IPS DF 6.9 (cell line): ENCODE data around the gene ZNF74.
"Not testable (repeated sequence)": the region's sequence is repeated elsewhere in the genome, so short reads cannot be mapped to it uniquely, and the experiment has no call there.

ENCODE experiments used
- DNase-seq: peaks from one replicate; pipeline ENCODE4 v3.0.0-alpha.2; 2013; ENCODE audit warnings: low read depth, low spot score
- H3K27ac ChIP-seq: one replicate; pipeline ENCODE4 v1.5.1; 2013; ENCODE audit warnings: low read length, control low read depth
- H3K27me3 ChIP-seq: 2 replicates; pipeline ENCODE4 v1.6.1; 2013; ENCODE audit warnings: mild to moderate bottlenecking, low read length; ENCODE audit not compliant: control insufficient read depth, insufficient read depth
- H3K36me3 ChIP-seq: 2 replicates; pipeline ENCODE4 v1.6.1; 2013; ENCODE audit warnings: low read length; ENCODE audit not compliant: control insufficient read depth, insufficient read depth
- H3K4me1 ChIP-seq: 2 replicates; pipeline ENCODE4 v1.6.1; 2013; ENCODE audit warnings: low read length; ENCODE audit not compliant: control insufficient read depth, insufficient read depth
- H3K4me3 ChIP-seq: 2 replicates; pipeline ENCODE4 v1.5.1; 2013; ENCODE audit warnings: mild to moderate bottlenecking, low read length
- H3K9me3 ChIP-seq: 2 replicates; pipeline ENCODE4 v1.6.1; 2013; ENCODE audit warnings: low read length, inconsistent platforms; ENCODE audit not compliant: control insufficient read depth, insufficient read depth
- WGBS: extraction: QIAGEN DNeasy Blood & Tissue Kit; methylation state at CpG from one replicate; pipeline ENCODE4 v1.1.7; 2013; ENCODE audit warnings: mixed read lengths, missing lambda C conversion rate; ENCODE audit not compliant: insufficient read length, insufficient coverage; 5-methylcytosine and 5-hydroxymethylcytosine counted together

Gene ZNF74

DNA sequence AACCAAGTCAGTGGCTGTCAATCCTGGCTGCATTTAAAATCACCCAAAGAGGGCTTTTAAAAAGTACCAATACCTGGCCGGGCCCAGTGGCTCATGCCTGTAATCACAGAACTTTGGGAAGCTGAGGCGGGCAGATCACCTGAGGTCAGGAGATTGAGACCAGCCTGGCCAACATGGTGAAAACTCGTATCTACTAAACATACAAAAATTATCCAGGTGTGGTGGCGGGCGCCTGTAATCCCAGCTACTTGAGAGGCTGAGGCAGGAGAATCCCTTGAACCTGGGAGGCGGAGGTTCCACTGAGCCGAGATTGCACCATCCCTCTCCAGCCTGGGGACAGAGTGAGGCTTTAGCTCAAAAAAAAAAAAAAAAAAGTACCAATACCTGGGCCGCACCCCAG lies 17.7 kb upstream of the ZNF74 start:
- H3K27ac ChIP-seq, H3K4me1 ChIP-seq, H3K36me3 ChIP-seq, DNase-seq, H3K9me3 ChIP-seq, H3K4me3 ChIP-seq, H3K27me3 ChIP-seq: not testable (repeated sequence)
- WGBS, result no CpG with 5 or more reads among the region's 8 CpGs

GRCh38 chr22:20376983-20377382 lies 17.0 kb upstream of the ZNF74 start:
- not testable (repeated sequence) for H3K9me3 ChIP-seq, DNase-seq, H3K36me3 ChIP-seq, H3K27ac ChIP-seq, H3K27me3 ChIP-seq, H3K4me1 ChIP-seq, H3K4me3 ChIP-seq
- no CpG with 5 or more reads among the region's 11 CpGs for WGBS

DNA sequence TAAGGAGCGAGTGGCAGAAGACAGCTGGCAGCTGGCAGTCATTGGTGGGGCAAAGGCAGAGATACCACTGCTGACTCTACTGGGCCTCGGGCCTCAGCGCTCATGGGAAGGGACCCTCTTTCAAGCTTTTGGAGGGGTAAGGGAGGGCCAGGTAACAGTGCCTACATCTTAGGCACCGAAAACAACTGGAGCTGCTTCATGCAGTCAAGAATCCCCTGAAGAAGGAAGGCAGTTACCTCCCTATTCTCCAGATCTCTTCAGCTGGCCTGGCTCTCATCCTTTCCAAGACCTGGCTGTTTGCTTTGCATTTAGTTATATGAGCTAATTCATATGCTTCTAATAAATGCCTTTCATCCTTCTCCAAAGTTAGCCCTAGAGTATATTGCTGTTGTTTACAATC lies 15.8 kb upstream of the ZNF74 start:
- no CpG with 5 or more reads among the region's 4 CpGs for WGBS
- no peaks in the 10 kb centered on the region for H3K9me3 ChIP-seq
- H3K27me3 ChIP-seq, result no peaks in the 10 kb centered on the region
- H3K4me3 ChIP-seq, result no peak overlapping the region
- DNase-seq, result no peak
- no peaks in the 10 kb centered on the region for H3K4me1 ChIP-seq
- H3K36me3 ChIP-seq, result no peaks in the 10 kb centered on the region
- H3K27ac ChIP-seq, result no peak overlapping the region

- not testable (repeated sequence) for H3K4me1 ChIP-seq, H3K27me3 ChIP-seq
- no CpG with 5 or more reads among the region's 5 CpGs for WGBS
Measured at GRCh38 chr22:20378684-20379083, 15.3 kb upstream of the ZNF74 start.

GRCh38 chr22:20380486-20380885 lies 13.5 kb upstream of the ZNF74 start:
- Histone ChIP-seq H3K27me3 (no peaks in the 10 kb centered on the region), H3K27ac (no peak overlapping the region), H3K4me3 (no peak overlapping the region), H3K4me1 (no peaks in the 10 kb centered on the region), H3K36me3 (no peaks in the 10 kb centered on the region), H3K9me3 (no peaks in the 10 kb centered on the region)
- no peak for DNase-seq
- no CpG with 5 or more reads among the region's 1 CpG for WGBS

More at GRCh38 chr22:20378684-20379083, 15.3 kb upstream of the ZNF74 start:
- not testable (repeated sequence) for H3K36me3 ChIP-seq, DNase-seq, H3K4me3 ChIP-seq, H3K9me3 ChIP-seq, H3K27ac ChIP-seq

- H3K27ac ChIP-seq, result no peak overlapping the region
- WGBS, result no CpG with 5 or more reads among the region's 9 CpGs
- H3K27me3 ChIP-seq, result no peaks in the 10 kb centered on the region
- H3K36me3 ChIP-seq, result no peaks in the 10 kb centered on the region
- no peaks in the 10 kb centered on the region for H3K9me3 ChIP-seq
- no peaks in the 10 kb centered on the region for H3K4me1 ChIP-seq
- no peak for DNase-seq
- H3K4me3 ChIP-seq, result no peak overlapping the region
Measured at GRCh38 chr22:20383538-20383937, 10.4 kb upstream of the ZNF74 start.

DNA sequence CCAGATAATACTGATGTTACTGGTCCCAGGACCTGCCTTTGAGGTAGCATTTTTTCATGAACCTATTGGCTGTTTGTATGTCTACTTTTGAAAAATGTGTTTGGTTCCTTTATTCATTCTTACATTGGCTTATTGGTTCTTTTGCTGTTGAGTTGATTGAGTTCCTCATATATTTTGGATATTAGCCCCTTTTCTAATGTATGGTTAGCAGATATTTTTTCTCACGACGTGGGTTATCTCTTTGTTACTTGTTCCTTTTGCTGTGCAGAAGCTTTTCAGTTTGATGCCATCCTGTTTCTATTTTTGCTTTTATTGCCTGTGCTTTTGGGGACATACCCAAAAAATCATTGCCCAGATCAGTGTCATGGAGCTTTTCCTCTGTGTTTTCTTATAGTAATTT lies 9.8 kb upstream of the ZNF74 start:
- no CpG with 5 or more reads among the region's 2 CpGs for WGBS
- no peak overlapping the region for H3K27ac ChIP-seq

DNA sequence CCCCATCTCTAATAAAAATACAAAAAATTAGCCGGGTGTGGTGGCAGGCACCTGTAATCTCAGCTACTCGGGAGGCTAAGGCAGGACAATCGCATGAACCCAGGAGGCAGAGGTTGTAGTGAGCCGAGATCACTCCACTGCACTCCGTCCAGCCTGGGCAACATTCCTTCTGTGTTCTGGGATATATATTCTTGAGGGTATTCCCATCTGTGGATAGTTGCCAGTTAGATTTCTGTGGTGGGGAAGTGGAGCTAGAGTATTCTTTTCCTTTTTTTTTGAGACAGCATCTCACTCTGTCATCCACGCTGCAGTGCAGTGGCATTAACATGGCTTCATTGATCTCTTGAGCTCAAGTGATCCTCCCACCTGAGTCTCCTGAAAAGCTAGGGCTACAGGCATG lies 9.1 kb upstream of the ZNF74 start:
- H3K36me3 ChIP-seq, result no peaks in the 10 kb centered on the region
- no peaks in the 10 kb centered on the region for H3K4me1 ChIP-seq
- H3K4me3 ChIP-seq, result no peak overlapping the region
- WGBS, result no CpG with 5 or more reads among the region's 6 CpGs
- no peaks in the 10 kb centered on the region for H3K27me3 ChIP-seq
- H3K9me3 ChIP-seq, result no peaks in the 10 kb centered on the region
- no peak for DNase-seq
- no peak overlapping the region for H3K27ac ChIP-seq

More for the DNA sequence above, 9.8 kb upstream of the ZNF74 start:
- H3K36me3 ChIP-seq, result no peaks in the 10 kb centered on the region
- no peak overlapping the region for H3K4me3 ChIP-seq
- H3K27me3 ChIP-seq, result no peaks in the 10 kb centered on the region
- no peak for DNase-seq
- no peaks in the 10 kb centered on the region for H3K4me1 ChIP-seq
- H3K9me3 ChIP-seq, result no peaks in the 10 kb centered on the region

DNA sequence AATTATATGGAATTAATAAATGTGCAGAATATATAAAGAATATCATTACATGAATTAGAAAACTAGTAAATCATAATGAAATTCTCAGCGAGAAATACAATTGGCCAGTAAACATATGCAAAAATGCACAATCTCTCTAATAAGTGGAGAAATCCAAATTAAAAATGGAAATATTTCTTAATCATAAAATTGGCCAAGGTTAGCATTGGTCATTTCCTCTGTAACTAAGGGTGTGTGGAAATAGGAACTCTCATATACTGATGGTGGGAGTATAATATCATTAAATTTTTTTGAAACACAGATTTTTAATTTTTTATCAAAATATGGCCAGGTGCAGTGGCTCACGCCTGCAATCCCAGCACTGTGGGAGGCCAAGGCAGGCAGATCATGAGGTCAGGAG lies 7.6 kb upstream of the ZNF74 start:
- H3K27me3 ChIP-seq, result no peaks in the 10 kb centered on the region
- WGBS, result no CpG with 5 or more reads among the region's 2 CpGs
- DNase-seq, result no peak

GRCh38 chr22:20386972-20387371 lies 7.0 kb upstream of the ZNF74 start:
- Histone ChIP-seq H3K27me3 (no peaks in the 10 kb centered on the region), H3K4me1 (no peaks in the 10 kb centered on the region), H3K36me3 (no peaks in the 10 kb centered on the region), H3K9me3 (no peaks in the 10 kb centered on the region), H3K27ac (no peak overlapping the region), H3K4me3 (no peak overlapping the region)
- no CpG with 5 or more reads among the region's 4 CpGs for WGBS
- DNase-seq, result no peak

More for the DNA sequence above, 7.6 kb upstream of the ZNF74 start:
- H3K4me1 ChIP-seq, result no peaks in the 10 kb centered on the region
- H3K9me3 ChIP-seq, result no peaks in the 10 kb centered on the region
- H3K27ac ChIP-seq, result no peak overlapping the region
- H3K36me3 ChIP-seq, result no peaks in the 10 kb centered on the region
- no peak overlapping the region for H3K4me3 ChIP-seq

DNA sequence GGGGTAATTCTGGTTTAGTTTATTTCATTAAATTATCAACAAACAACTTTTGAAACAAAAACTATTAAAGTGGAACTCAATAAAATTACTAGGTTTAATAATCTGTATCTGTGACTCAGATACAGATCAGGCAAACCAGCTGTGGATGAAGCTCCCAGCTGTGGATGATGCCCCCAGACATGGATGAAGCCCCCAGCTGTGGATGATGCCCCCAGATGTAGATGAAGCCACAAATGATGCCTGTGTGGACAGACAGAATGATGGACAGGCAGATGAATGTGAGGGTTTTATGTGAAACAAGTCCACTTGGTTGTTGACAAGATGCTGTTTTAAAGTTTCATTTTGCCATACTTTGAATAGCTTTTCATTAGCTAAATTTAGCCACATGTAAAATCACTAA lies 5.8 kb upstream of the ZNF74 start:
- H3K36me3 ChIP-seq, result no peaks in the 10 kb centered on the region
- H3K4me3 ChIP-seq, result no peak overlapping the region
- no peaks in the 10 kb centered on the region for H3K9me3 ChIP-seq
- no peak overlapping the region for H3K27ac ChIP-seq
- H3K27me3 ChIP-seq, result no peaks in the 10 kb centered on the region
- no peaks in the 10 kb centered on the region for H3K4me1 ChIP-seq
- no peak for DNase-seq
